Erythroblast (primary cell): ENCODE results near the gene NSD2.

Experiments
- GATA1 ChIP-seq: IDR thresholded peaks from 2 replicates; pipeline ENCODE4 v1.6.1; 2011; ENCODE audit warnings: low read depth, mild to moderate bottlenecking, control low read depth, low read length, moderate library complexity
- POLR2A ChIP-seq: IDR thresholded peaks from 2 replicates; pipeline ENCODE4 v1.6.1; 2011; ENCODE audit warnings: mild to moderate bottlenecking, low read length

DNA sequence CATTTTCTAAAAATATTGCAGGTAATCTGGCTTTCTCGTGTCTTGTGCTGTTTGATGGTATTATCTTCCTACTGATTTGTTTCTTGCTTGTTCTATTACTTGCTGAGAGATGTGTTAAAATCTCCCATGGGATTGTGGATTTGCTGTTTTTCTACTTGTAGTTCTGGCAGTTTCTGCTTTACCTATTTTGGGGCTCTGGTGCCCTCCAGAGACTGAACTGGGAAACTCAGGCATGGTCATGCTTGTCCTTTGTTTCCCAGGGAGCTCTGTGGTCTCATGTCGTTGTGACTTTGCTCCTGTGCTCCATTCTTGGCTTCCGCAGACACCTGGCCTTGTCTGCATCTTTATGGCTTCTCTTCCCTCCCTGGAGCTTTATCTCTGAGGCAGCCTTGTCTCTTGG lies 39.5 kb downstream of the NSD2 start:
- TF ChIP-seq POLR2A = no peak
- TF ChIP-seq GATA1 = no peak
